Measurements from ENCODE around the gene CCNB1. TPM values are rescaled to one million over a fixed set of nuclear protein-coding genes. Genes with fewer than 3 reads are reported as not detected.

Gene CCNB1
- total RNA-seq, 1 experiment from 2014 or later = 281 TPM

DNA sequence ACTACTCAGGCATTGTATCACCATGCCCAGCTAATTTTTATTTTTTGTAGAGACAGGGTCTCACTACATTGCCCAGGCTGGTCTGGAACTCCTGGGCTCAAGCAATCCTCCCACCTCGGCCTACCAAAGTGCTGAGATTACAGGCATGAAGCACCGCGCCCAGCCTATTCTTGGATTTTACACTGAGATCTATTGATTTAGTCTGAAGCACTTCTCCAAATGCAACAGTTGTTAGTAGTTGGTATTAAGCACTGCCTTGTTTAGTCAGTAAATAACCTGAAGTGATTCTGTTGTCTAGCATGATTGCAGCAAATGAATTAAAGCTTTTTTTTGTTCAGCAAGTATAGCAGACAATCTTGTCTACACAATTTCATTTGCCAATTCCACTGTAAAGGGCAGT is 8.9 kb upstream of the CCNB1 start:
- H4K20me1 ChIP-seq (ENCODE audit: insufficient read depth) = no peaks in the 10 kb centered on the region
- CTCF ChIA-PET = no interaction called here

GRCh38 chr5:69160651-69161050 is 6.3 kb upstream of the CCNB1 start:
- DNase-seq (ENCODE audit: low read depth, low spot score) = no peak
- Histone ChIP-seq H3K9me2 (ENCODE audit: insufficient read depth) (no peaks in the 10 kb centered on the region), H3K27me3 (ENCODE audit: insufficient read depth, low read length) (no peaks in the 10 kb centered on the region), H4K20me1 (ENCODE audit: insufficient read depth) (no peaks in the 10 kb centered on the region), H3K4me1 (ENCODE audit: control insufficient read depth in 1 of 2, insufficient read depth in 2 of 2, low read length in 2 of 2) (no peaks in the 10 kb centered on the region), H3K9me3 (ENCODE audit: control insufficient read depth in 1 of 2, insufficient read depth in 1 of 2, low read depth in 1 of 2, low read length in 2 of 2) (no peaks in the 10 kb centered on the region), H3K9ac (ENCODE audit: low read length) (no peak overlapping the region), H3K36me3 (ENCODE audit: control insufficient read depth in 1 of 2, insufficient read depth in 2 of 2, low read length in 2 of 2) (no peaks in the 10 kb centered on the region), H3K79me2 (ENCODE audit: insufficient read depth, low read length) (no peaks in the 10 kb centered on the region), H3K4me3 (replicated peaks in 1 of 2; ENCODE audit: low read depth in 1 of 2, low read length in 2 of 2) (no peak overlapping the region), H2AFZ (ENCODE audit: low read depth, low read length, poor library complexity, severe bottlenecking) (no peak overlapping the region), H3K4me2 (ENCODE audit: low read length) (no peak overlapping the region), H3K27ac (ENCODE audit: low read depth, low read length) (no peak overlapping the region)
- RAD21 ChIA-PET (ENCODE audit: low non-redundant PET in 1 of 2, low total read pairs in 2 of 2, uncharacterized antibody in 2 of 2, unreplicated experiment in 2 of 2) = no interaction called here
- intact Hi-C loops (cut with micrococcal nuclease) = no loop called here
- ATAC-seq = no peak
- CTCF ChIA-PET = no interaction called here
- POLR2A ChIA-PET = no interaction called here
- TF ChIP-seq TCF7L2 (IDR thresholded peaks at IDR 0.05; ENCODE audit: borderline replicate concordance, extremely low read depth, insufficient read depth, insufficient read length) (no peak), SRF (IDR thresholded peaks at IDR 0.05; ENCODE audit: low read depth) (no peak), EGR1 (IDR thresholded peaks at IDR 0.05; ENCODE audit: low read depth) (no peak), SIN3A (IDR thresholded peaks at IDR 0.05; ENCODE audit: low read depth) (no peak), ELF1 (IDR thresholded peaks at IDR 0.05; ENCODE audit: borderline replicate concordance, low read depth) (no peak), ATF3 (IDR thresholded peaks at IDR 0.05) (no peak), EZH2phosphoT487 (IDR thresholded peaks at IDR 0.05; ENCODE audit: borderline replicate concordance) (no peak), CBX3 (IDR thresholded peaks at IDR 0.05; ENCODE audit: low read depth) (no peak), JUND (IDR thresholded peaks at IDR 0.05) (no peak), CEBPB (IDR thresholded peaks at IDR 0.05; ENCODE audit: low read depth) (no peak), EZH2 (IDR thresholded peaks at IDR 0.05) (no peak), POLR2AphosphoS5 (IDR thresholded peaks at IDR 0.05; ENCODE audit: low read depth, low read length) (no peak), FOSL1 (IDR thresholded peaks at IDR 0.05; ENCODE audit: low read depth) (no peak)
- TF ChIP-seq, protein P1, sequence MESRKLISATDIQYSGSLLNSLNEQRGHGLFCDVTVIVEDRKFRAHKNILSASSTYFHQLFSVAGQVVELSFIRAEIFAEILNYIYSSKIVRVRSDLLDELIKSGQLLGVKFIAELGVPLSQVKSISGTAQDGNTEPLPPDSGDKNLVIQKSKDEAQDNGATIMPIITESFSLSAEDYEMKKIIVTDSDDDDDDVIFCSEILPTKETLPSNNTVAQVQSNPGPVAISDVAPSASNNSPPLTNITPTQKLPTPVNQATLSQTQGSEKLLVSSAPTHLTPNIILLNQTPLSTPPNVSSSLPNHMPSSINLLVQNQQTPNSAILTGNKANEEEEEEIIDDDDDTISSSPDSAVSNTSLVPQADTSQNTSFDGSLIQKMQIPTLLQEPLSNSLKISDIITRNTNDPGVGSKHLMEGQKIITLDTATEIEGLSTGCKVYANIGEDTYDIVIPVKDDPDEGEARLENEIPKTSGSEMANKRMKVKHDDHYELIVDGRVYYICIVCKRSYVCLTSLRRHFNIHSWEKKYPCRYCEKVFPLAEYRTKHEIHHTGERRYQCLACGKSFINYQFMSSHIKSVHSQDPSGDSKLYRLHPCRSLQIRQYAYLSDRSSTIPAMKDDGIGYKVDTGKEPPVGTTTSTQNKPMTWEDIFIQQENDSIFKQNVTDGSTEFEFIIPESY (IDR thresholded peaks at IDR 0.05; ENCODE audit: extremely low read depth, insufficient replicate concordance, low read length) = no peak
- TF ChIP-seq, protein P2, sequence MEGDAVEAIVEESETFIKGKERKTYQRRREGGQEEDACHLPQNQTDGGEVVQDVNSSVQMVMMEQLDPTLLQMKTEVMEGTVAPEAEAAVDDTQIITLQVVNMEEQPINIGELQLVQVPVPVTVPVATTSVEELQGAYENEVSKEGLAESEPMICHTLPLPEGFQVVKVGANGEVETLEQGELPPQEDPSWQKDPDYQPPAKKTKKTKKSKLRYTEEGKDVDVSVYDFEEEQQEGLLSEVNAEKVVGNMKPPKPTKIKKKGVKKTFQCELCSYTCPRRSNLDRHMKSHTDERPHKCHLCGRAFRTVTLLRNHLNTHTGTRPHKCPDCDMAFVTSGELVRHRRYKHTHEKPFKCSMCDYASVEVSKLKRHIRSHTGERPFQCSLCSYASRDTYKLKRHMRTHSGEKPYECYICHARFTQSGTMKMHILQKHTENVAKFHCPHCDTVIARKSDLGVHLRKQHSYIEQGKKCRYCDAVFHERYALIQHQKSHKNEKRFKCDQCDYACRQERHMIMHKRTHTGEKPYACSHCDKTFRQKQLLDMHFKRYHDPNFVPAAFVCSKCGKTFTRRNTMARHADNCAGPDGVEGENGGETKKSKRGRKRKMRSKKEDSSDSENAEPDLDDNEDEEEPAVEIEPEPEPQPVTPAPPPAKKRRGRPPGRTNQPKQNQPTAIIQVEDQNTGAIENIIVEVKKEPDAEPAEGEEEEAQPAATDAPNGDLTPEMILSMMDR (IDR thresholded peaks at IDR 0.05 in 2 of 3, conservative IDR thresholded peaks at IDR 0.05 in 1 of 3; ENCODE audit: borderline replicate concordance in 1 of 3, insufficient read depth in 1 of 3, low read depth in 2 of 3, low read length in 2 of 3) = no peak
- BruUV-seq (replicated peaks) = no TSS peak

More for the DNA sequence above, 8.9 kb upstream of the CCNB1 start:
- Histone ChIP-seq H3K27me3 (ENCODE audit: insufficient read depth, low read length) (no peaks in the 10 kb centered on the region), H3K4me1 (ENCODE audit: control insufficient read depth in 1 of 2, insufficient read depth in 2 of 2, low read length in 2 of 2) (no peaks in the 10 kb centered on the region), H3K36me3 (ENCODE audit: control insufficient read depth in 1 of 2, insufficient read depth in 2 of 2, low read length in 2 of 2) (no peaks in the 10 kb centered on the region), H3K27ac (ENCODE audit: low read depth, low read length) (no peak overlapping the region), H3K4me2 (ENCODE audit: low read length) (no peak overlapping the region), H2AFZ (ENCODE audit: low read depth, low read length, poor library complexity, severe bottlenecking) (no peak overlapping the region), H3K9me3 (ENCODE audit: control insufficient read depth in 1 of 2, insufficient read depth in 1 of 2, low read depth in 1 of 2, low read length in 2 of 2) (no peaks in the 10 kb centered on the region), H3K9me2 (ENCODE audit: insufficient read depth) (no peaks in the 10 kb centered on the region), H3K9ac (ENCODE audit: low read length) (no peak overlapping the region), H3K4me3 (replicated peaks in 1 of 2; ENCODE audit: low read depth in 1 of 2, low read length in 2 of 2) (no peak overlapping the region), H3K79me2 (ENCODE audit: insufficient read depth, low read length) (no peaks in the 10 kb centered on the region)
- intact Hi-C loops (cut with micrococcal nuclease) = no loop called here
- no TSS peak for BruUV-seq (replicated peaks)
- ChIA-PET RAD21 (ENCODE audit: low non-redundant PET in 1 of 2, low total read pairs in 2 of 2, uncharacterized antibody in 2 of 2, unreplicated experiment in 2 of 2) (no interaction called here), POLR2A (no interaction called here)
- ATAC-seq = no peak
- no peak for DNase-seq (ENCODE audit: low read depth, low spot score)
- no peak for TF ChIP-seq EZH2phosphoT487 (IDR thresholded peaks at IDR 0.05; ENCODE audit: borderline replicate concordance)
- TF ChIP-seq SIN3A (IDR thresholded peaks at IDR 0.05; ENCODE audit: low read depth) = no peak
- no peak for TF ChIP-seq ELF1 (IDR thresholded peaks at IDR 0.05; ENCODE audit: borderline replicate concordance, low read depth)
- no peak for TF ChIP-seq SP1 (IDR thresholded peaks at IDR 0.05; ENCODE audit: low read depth)
- no peak for TF ChIP-seq MAX (IDR thresholded peaks at IDR 0.05)
- TF ChIP-seq RAD21 (IDR thresholded peaks at IDR 0.05; ENCODE audit: low read depth) = no peak
- TF ChIP-seq ZFX (IDR thresholded peaks at IDR 0.05) = no peak

Measured in HCT116 (cell line).